Esophagus muscularis mucosa (tissue), 4 donors: ENCODE results near the gene HOXD10.

ENCODE experiments used
- CTCF ChIP-seq, 3 experiments: fragments of 200-600 bp in 2 of 3; fragments of 450-650 bp in 1 of 3; sonication (generic) in 2 of 3; IDR thresholded peaks; one replicate each; pipeline ENCODE4 v1.5.1; 2017 to 2019; ENCODE audit warnings: antibody characterized with exemption in 3 of 3, mild to moderate bottlenecking in 2 of 3, moderate library complexity in 1 of 3
- EP300 ChIP-seq: sonication (generic); formaldehyde crosslinking; IDR thresholded peaks from one replicate; pipeline ENCODE4 v1.6.1; 2017; ENCODE audit warnings: antibody characterized with exemption
- POLR2A ChIP-seq: fragments of 450-650 bp; IDR thresholded peaks from one replicate; pipeline ENCODE4 v1.6.1; 2017; ENCODE audit warnings: antibody characterized with exemption, moderate library complexity, mild to moderate bottlenecking, low read depth
- POLR2AphosphoS5 ChIP-seq, 2 donors: sonication (generic); formaldehyde crosslinking; IDR thresholded peaks; one replicate each; pipeline ENCODE4 v1.6.1; 2017; ENCODE audit warnings: antibody characterized with exemption in 2 of 2

- TF ChIP-seq CTCF (IDR thresholded peaks at IDR 0.05) (no peak), EP300 (no peak), POLR2A (no peak), POLR2AphosphoS5 (IDR thresholded peaks at IDR 0.05) (no peak)
These were observed 7.2 kb upstream of the HOXD10 start for GRCh38 chr2:176109192-176109901.
